Measurements from ENCODE around the gene SOCS7. TPM values are rescaled to one million over a fixed set of nuclear protein-coding genes. Genes with fewer than 3 reads are reported as not detected.
A peak's percentile ranks its signal among the peaks of the same experiment; 100 is the strongest.

Gene SOCS7
- polyA plus RNA-seq, 1 donor (not counting 4 experiments of a cell fraction or from before 2014, with no cell fraction given) = 7.5 TPM

DNA sequence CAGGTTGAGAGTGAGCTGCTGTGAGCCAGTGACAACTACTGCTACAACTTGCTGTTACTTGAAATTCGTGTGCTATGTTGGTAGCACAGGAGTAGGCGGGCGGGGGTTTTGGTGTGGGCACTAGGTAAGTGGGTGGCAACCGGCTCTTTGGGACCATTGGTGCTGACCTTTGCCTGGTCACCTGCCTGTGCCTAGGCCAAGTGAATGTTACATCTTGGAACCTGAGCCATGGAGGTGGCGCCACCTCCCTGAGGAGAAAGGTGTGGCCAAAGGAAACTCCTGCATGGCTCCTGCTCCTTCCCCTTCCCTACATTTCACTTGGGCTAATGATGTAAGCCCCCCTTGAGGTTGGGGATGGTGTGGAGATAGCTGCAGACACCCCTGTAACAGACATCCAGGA, 51.3 kb downstream of the SOCS7 start:
- dilution Hi-C loops (cut with MboI; ENCODE audit: extremely low pct_ligation_motif_present, low sequenced_read_pairs) = no loop called here
- no peak for DNase-seq (ENCODE audit: low read depth, low spot score)
- no peaks in the 10 kb centered on the region for H3K9me3 ChIP-seq (ENCODE audit: control insufficient read depth, low read depth, low read length)

DNA sequence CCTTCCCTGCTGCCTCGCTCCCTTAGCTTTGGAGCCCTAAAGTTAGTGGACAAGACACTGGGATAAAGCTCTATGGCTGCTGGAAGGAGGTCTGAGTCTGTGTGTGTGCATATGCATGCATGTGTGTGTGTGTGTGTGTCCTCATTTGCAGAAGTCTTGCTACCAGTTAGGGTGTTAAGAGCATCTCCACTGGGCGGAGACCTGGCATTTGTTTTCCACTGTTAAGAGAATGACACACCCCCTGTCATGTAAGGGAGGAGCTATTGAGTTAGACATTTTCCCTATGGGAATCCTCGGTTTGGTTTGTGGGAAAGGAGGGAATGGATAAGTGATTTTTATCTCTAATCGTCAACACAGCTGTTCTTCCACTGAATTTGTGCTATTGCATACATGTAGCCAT, 51.8 kb downstream of the SOCS7 start:
- Histone ChIP-seq H3K27me3 (ENCODE audit: control insufficient read depth, extremely low read depth, insufficient read depth, low read length) (no peaks in the 10 kb centered on the region), H4K20me1 (ENCODE audit: control insufficient read depth, extremely low read depth, insufficient read depth, low read length) (no peaks in the 10 kb centered on the region), H3K9ac (ENCODE audit: control insufficient read depth, extremely low read depth, insufficient read depth, low read length) (no peak overlapping the region), H3K4me3 (ENCODE audit: control insufficient read depth in 2 of 3, extremely low read depth in 1 of 3, insufficient read depth in 2 of 3, low read depth in 1 of 3, low read length in 3 of 3) (no peak overlapping the region), H2AFZ (ENCODE audit: control insufficient read depth, low read length) (no peak overlapping the region), H3K27ac (ENCODE audit: control insufficient read depth, insufficient read depth, low read length) (no peak overlapping the region), H3K4me2 (ENCODE audit: control insufficient read depth, extremely low read depth, insufficient read depth, low read depth, low read length) (no peak overlapping the region), H3K9me3 (ENCODE audit: control insufficient read depth, low read depth, low read length) (no peaks in the 10 kb centered on the region), H3K79me2 (ENCODE audit: control insufficient read depth, insufficient read depth, low read length) (no peaks in the 10 kb centered on the region), H3K4me1 (ENCODE audit: control insufficient read depth, extremely low read depth, insufficient read depth, low read length) (no peaks in the 10 kb centered on the region), H3K9me1 (ENCODE audit: control insufficient read depth, extremely low read depth, insufficient read depth, low read length) (no peaks in the 10 kb centered on the region), H3K36me3 (ENCODE audit: control insufficient read depth in 2 of 2, extremely low read depth in 1 of 2, insufficient read depth in 2 of 2, low read length in 2 of 2) (peaks cover 3 to 9% of the 10 kb centered on the region in 2 experiments)
- FAIRE-seq = no peak
- DNase-seq (ENCODE audit: low read depth, low spot score) = no peak
- TF ChIP-seq EZH2 (IDR thresholded peaks at IDR 0.05; ENCODE audit: low read length) = no peak
- TF ChIP-seq, protein P1, sequence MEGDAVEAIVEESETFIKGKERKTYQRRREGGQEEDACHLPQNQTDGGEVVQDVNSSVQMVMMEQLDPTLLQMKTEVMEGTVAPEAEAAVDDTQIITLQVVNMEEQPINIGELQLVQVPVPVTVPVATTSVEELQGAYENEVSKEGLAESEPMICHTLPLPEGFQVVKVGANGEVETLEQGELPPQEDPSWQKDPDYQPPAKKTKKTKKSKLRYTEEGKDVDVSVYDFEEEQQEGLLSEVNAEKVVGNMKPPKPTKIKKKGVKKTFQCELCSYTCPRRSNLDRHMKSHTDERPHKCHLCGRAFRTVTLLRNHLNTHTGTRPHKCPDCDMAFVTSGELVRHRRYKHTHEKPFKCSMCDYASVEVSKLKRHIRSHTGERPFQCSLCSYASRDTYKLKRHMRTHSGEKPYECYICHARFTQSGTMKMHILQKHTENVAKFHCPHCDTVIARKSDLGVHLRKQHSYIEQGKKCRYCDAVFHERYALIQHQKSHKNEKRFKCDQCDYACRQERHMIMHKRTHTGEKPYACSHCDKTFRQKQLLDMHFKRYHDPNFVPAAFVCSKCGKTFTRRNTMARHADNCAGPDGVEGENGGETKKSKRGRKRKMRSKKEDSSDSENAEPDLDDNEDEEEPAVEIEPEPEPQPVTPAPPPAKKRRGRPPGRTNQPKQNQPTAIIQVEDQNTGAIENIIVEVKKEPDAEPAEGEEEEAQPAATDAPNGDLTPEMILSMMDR (optimal IDR thresholded peaks at IDR 0.05 in 1 of 3, IDR thresholded peaks at IDR 0.05 in 1 of 3, conservative IDR thresholded peaks at IDR 0.05 in 1 of 3; ENCODE audit: extremely low read depth in 1 of 3, insufficient read depth in 2 of 3, low read length in 3 of 3) = no peak
- dilution Hi-C loops (cut with MboI; ENCODE audit: extremely low pct_ligation_motif_present, low sequenced_read_pairs) = no loop called here

More for the DNA sequence above, 51.3 kb downstream of the SOCS7 start:
- Histone ChIP-seq H3K9me1 (ENCODE audit: control insufficient read depth, extremely low read depth, insufficient read depth, low read length) (no peaks in the 10 kb centered on the region), H3K9ac (ENCODE audit: control insufficient read depth, extremely low read depth, insufficient read depth, low read length) (no peak overlapping the region), H3K36me3 (ENCODE audit: control insufficient read depth in 2 of 2, extremely low read depth in 1 of 2, insufficient read depth in 2 of 2, low read length in 2 of 2) (peaks cover 3 to 9% of the 10 kb centered on the region in 2 experiments), H3K4me3 (ENCODE audit: control insufficient read depth in 2 of 3, extremely low read depth in 1 of 3, insufficient read depth in 2 of 3, low read depth in 1 of 3, low read length in 3 of 3) (no peak overlapping the region), H3K4me2 (ENCODE audit: control insufficient read depth, extremely low read depth, insufficient read depth, low read depth, low read length) (no peak overlapping the region), H3K27me3 (ENCODE audit: control insufficient read depth, extremely low read depth, insufficient read depth, low read length) (no peaks in the 10 kb centered on the region), H3K79me2 (ENCODE audit: control insufficient read depth, insufficient read depth, low read length) (no peaks in the 10 kb centered on the region), H2AFZ (ENCODE audit: control insufficient read depth, low read length) (no peak overlapping the region), H3K27ac (ENCODE audit: control insufficient read depth, insufficient read depth, low read length) (no peak overlapping the region), H4K20me1 (ENCODE audit: control insufficient read depth, extremely low read depth, insufficient read depth, low read length) (no peaks in the 10 kb centered on the region), H3K4me1 (ENCODE audit: control insufficient read depth, extremely low read depth, insufficient read depth, low read length) (no peaks in the 10 kb centered on the region)
- no peak for TF ChIP-seq EZH2 (IDR thresholded peaks at IDR 0.05; ENCODE audit: low read length)
- TF ChIP-seq, protein P1 (optimal IDR thresholded peaks at IDR 0.05 in 1 of 3, IDR thresholded peaks at IDR 0.05 in 1 of 3, conservative IDR thresholded peaks at IDR 0.05 in 1 of 3; ENCODE audit: extremely low read depth in 1 of 3, insufficient read depth in 2 of 3, low read length in 3 of 3) = peak in 2 of 3 experiments; percentile 42 to 51
- FAIRE-seq = no peak

Measured in keratinocyte (primary cell).